ENCODE measurements around the gene ARHGAP12. TPM values are rescaled to one million over a fixed set of nuclear protein-coding genes. Genes with fewer than 3 reads are reported as not detected.

ARHGAP12 gene
- total RNA-seq, 2 experiments from 2014 or later, result 11.8 to 14.5 TPM

DNA sequence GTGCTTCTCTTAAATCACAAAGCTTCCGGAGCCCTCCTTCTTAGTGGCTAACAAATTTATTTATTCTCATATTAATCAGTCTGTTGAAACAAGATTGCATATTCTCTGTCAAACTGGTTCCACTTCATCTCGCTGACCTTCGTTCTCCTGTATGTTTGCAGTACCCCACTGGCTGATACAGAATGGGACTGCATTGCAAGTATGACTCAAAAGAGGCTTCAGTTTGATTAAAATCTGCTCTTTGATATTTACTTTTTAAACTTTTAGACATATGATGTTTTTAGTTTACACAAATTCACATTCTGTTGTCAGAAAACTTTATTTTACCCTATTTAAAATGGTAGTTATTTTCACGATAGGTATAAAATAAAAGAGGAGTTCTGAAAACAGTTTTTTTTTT is 14.3 kb upstream of the ARHGAP12 start:
- Histone ChIP-seq H3K9me3 (ENCODE audit: low read length) (no peaks in the 10 kb centered on the region), H3K36me3 (ENCODE audit: insufficient read depth, low read length) (no peaks in the 10 kb centered on the region), H3K4me1 (ENCODE audit: insufficient read depth, low read length, poor library complexity, severe bottlenecking) (peaks cover 27% of the 10 kb centered on the region), H3K9me2 (ENCODE audit: insufficient read depth, low read length) (no peaks in the 10 kb centered on the region), H3K27ac (ENCODE audit: low read depth, low read length, poor library complexity, severe bottlenecking) (no peak overlapping the region), H3K4me3 (ENCODE audit: low read depth, low read length, poor library complexity, severe bottlenecking) (no peak overlapping the region), H4K20me1 (ENCODE audit: insufficient read depth, low read length) (no peaks in the 10 kb centered on the region), H2AFZ (ENCODE audit: low read length) (no peak overlapping the region), H3K79me2 (ENCODE audit: insufficient read depth, low read depth, low read length) (no peaks in the 10 kb centered on the region), H3K4me2 (ENCODE audit: low read length) (no peak overlapping the region)
- no TSS peak for BruUV-seq (replicated peaks)
- intact Hi-C loops (cut with micrococcal nuclease; ENCODE audit: unreplicated experiment), result no loop called here
- CTCF ChIA-PET (ENCODE audit: unreplicated experiment), result no interaction called here
- TF ChIP-seq EZH2phosphoT487 (IDR thresholded peaks at IDR 0.05; ENCODE audit: borderline replicate concordance, low read depth, low read length), result no peak
- TF ChIP-seq, protein P1, sequence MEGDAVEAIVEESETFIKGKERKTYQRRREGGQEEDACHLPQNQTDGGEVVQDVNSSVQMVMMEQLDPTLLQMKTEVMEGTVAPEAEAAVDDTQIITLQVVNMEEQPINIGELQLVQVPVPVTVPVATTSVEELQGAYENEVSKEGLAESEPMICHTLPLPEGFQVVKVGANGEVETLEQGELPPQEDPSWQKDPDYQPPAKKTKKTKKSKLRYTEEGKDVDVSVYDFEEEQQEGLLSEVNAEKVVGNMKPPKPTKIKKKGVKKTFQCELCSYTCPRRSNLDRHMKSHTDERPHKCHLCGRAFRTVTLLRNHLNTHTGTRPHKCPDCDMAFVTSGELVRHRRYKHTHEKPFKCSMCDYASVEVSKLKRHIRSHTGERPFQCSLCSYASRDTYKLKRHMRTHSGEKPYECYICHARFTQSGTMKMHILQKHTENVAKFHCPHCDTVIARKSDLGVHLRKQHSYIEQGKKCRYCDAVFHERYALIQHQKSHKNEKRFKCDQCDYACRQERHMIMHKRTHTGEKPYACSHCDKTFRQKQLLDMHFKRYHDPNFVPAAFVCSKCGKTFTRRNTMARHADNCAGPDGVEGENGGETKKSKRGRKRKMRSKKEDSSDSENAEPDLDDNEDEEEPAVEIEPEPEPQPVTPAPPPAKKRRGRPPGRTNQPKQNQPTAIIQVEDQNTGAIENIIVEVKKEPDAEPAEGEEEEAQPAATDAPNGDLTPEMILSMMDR (conservative IDR thresholded peaks at IDR 0.05; ENCODE audit: low read length), result no peak
- POLR2A ChIA-PET, result interaction anchor here (1.2 kb wide), 1 partner anchor 10 kb away, joined by 4 read pairs; no protein-coding TSS in a partner anchor
- DNase-seq (ENCODE audit: low spot score), result no peak

DNA sequence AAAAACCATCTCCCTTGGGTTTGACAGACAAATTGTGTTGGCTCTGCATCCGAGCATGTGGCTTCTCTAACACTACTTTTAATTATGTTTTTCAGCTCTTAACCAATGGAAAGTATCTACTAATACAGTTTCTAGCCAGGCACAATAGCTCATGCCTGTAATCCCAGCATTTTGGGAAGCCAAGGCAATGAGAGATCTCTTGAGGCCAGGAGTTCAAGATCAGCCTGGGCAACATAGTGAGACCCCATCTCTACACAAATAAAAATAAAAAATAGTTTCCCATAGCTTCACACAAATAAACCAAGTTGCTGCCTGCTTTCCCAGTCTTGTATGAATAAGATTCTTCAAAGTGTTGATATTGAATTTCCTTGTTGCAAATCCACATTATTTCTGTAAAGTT is 13.8 kb upstream of the ARHGAP12 start:
- POLR2A ChIA-PET, result interaction anchor here (1.2 kb wide), 1 partner anchor 10 kb away, joined by 4 read pairs; no protein-coding TSS in a partner anchor
- CTCF ChIA-PET (ENCODE audit: unreplicated experiment), result no interaction called here
- BruUV-seq (replicated peaks), result no TSS peak
- no peak overlapping the region for H3K4me2 ChIP-seq (ENCODE audit: low read length)
- H3K4me1 ChIP-seq (ENCODE audit: insufficient read depth, low read length, poor library complexity, severe bottlenecking), result peaks cover 27% of the 10 kb centered on the region
- H3K9me2 ChIP-seq (ENCODE audit: insufficient read depth, low read length), result no peaks in the 10 kb centered on the region
- no peaks in the 10 kb centered on the region for H3K9me3 ChIP-seq (ENCODE audit: low read length)
- TF ChIP-seq, protein P1 (conservative IDR thresholded peaks at IDR 0.05; ENCODE audit: low read length), result no peak
- TF ChIP-seq EZH2phosphoT487 (IDR thresholded peaks at IDR 0.05; ENCODE audit: borderline replicate concordance, low read depth, low read length), result no peak
- no peak for DNase-seq (ENCODE audit: low spot score)
- H3K4me3 ChIP-seq (ENCODE audit: low read depth, low read length, poor library complexity, severe bottlenecking), result no peak overlapping the region
- intact Hi-C loops (cut with micrococcal nuclease; ENCODE audit: unreplicated experiment), result no loop called here
- H3K27ac ChIP-seq (ENCODE audit: low read depth, low read length, poor library complexity, severe bottlenecking), result no peak overlapping the region
- H2AFZ ChIP-seq (ENCODE audit: low read length), result no peak overlapping the region
- no peaks in the 10 kb centered on the region for H3K36me3 ChIP-seq (ENCODE audit: insufficient read depth, low read length)
- H4K20me1 ChIP-seq (ENCODE audit: insufficient read depth, low read length), result no peaks in the 10 kb centered on the region
- no peaks in the 10 kb centered on the region for H3K79me2 ChIP-seq (ENCODE audit: insufficient read depth, low read depth, low read length)

DNA sequence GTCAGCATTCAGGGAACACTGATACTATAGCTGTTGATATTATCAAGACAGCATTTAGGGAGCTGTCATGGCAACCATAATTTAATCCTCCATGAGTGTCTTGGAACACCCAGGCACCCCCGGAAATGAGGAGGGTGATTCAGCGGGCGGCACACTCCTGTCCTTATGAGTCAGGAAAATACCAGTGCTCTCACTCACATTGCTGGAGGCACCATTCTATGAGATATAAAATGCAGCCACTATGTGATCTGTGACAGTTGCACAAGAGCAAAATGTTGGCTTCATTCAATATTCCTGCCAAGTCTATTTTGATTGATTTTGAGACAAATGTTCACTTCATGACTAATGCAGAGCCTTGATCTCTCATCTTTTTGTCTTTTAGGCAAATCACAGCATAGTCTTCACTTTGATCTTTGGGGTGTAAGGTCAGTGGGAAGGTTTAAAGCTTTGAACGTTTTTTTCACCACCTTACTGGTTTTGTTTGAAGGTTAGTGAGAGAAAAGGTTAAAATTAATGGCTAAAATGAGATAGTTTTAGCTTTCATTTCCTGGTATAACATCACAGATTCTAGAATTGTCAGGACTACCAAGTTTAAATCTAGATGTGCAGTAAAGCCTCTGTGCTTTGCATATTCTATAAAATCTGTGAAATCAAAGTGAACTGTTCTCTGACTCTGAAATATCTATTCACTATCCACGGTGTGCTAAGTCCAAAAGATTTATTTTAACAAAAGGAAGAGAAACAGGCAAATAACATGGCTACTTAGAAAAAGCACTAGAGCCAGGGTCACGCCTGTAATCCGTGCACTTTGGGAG is 12.4 kb upstream of the ARHGAP12 start:
- CTCF ChIA-PET (ENCODE audit: unreplicated experiment), result no interaction called here
- peak overlapping the region; percentile 59 for H2AFZ ChIP-seq (ENCODE audit: low read length)
- intact Hi-C loops (cut with micrococcal nuclease; ENCODE audit: unreplicated experiment), result no loop called here
- H3K4me3 ChIP-seq (ENCODE audit: low read depth, low read length, poor library complexity, severe bottlenecking), result no peak overlapping the region
- no peak overlapping the region for H3K27ac ChIP-seq (ENCODE audit: low read depth, low read length, poor library complexity, severe bottlenecking)
- no peaks in the 10 kb centered on the region for H3K36me3 ChIP-seq (ENCODE audit: insufficient read depth, low read length)
- peaks cover 27% of the 10 kb centered on the region for H3K4me1 ChIP-seq (ENCODE audit: insufficient read depth, low read length, poor library complexity, severe bottlenecking)
- no peaks in the 10 kb centered on the region for H3K9me3 ChIP-seq (ENCODE audit: low read length)
- no peaks in the 10 kb centered on the region for H4K20me1 ChIP-seq (ENCODE audit: insufficient read depth, low read length)
- no peak for TF ChIP-seq EZH2phosphoT487 (IDR thresholded peaks at IDR 0.05; ENCODE audit: borderline replicate concordance, low read depth, low read length)
- TF ChIP-seq, protein P1 (conservative IDR thresholded peaks at IDR 0.05; ENCODE audit: low read length), result no peak
- no TSS peak for BruUV-seq (replicated peaks)
- H3K9me2 ChIP-seq (ENCODE audit: insufficient read depth, low read length), result no peaks in the 10 kb centered on the region
- no peaks in the 10 kb centered on the region for H3K79me2 ChIP-seq (ENCODE audit: insufficient read depth, low read depth, low read length)
- DNase-seq (ENCODE audit: low spot score), result peak; percentile 13
- peak overlapping the region; percentile 31 for H3K4me2 ChIP-seq (ENCODE audit: low read length)
- POLR2A ChIA-PET, result interaction anchor here (0.6 to 1.7 kb wide), 2 partner anchors 11 to 136 kb away, joined by 3 to 9 read pairs; no protein-coding TSS in a partner anchor

Measured in OCI-LY7 (cell line).